A375 (cell line): ENCODE data around the gene TSR1. TPM values are rescaled to one million over a fixed set of nuclear protein-coding genes. Genes with fewer than 3 reads are reported as not detected.

ENCODE experiments used
- small RNA-seq: library from RNA; depleted of rRNA; stranded (forward); fragments of <200 nt; gene quantifications from one replicate; pipeline ENCODE3, GENCODE V24; 2014
- total RNA-seq: library from RNA; depleted of rRNA; stranded (reverse); fragments of >200 nt; shearing (Covaris generic); gene quantifications from 2 replicates; pipeline ENCODE4 v1.2.3, GENCODE V29; 2014; rRNA removed

Gene TSR1
- total RNA-seq, result 155 and 176 TPM in 2 replicates

GRCh38 chr17:2336215-2336851 lies at the start of gene TSR1:
TSR1 (minus strand) TSS chr17:2336457; CDS start chr17:2336427, 30 bp downstream.

GRCh38 chr17:2336852-2337543 lies 741 bp upstream of the TSR1 start, which contains the start of gene SGSM2:
SGSM2 (plus strand) TSS chr17:2337501; CDS start chr17:2337689, 188 bp downstream.

GRCh38 chr17:2303204-2304188 lies 32.8 kb downstream of the TSR1 start, which contains the start of the genes SMG6 and SRR:
SMG6 (minus strand) TSS chr17:2303785; CDS start chr17:2303720, 65 bp downstream.
SRR (plus strand) TSS chr17:2303950; CDS start chr17:2315561, 11,611 bp downstream.

Small RNA genes within 50 kb of the gene (small RNA-seq; reads per million reads assigned to genes)
- gene AC006435.3, result not detected
- gene SNORD91A, result 522 reads per million, percentile 98 among the genes with 10 or more reads in this experiment
- gene SNORD91B, result 246 reads per million, percentile 97 among the genes with 10 or more reads in this experiment

Other genes with a start within 250 kb of the TSR1 start
- gene SMG6, start 32.7 kb downstream of the TSR1 start, total RNA-seq, result 13.7 and 15.7 TPM in 2 replicates
- gene SRR, start 32.5 kb downstream of the TSR1 start, total RNA-seq, result 2.0 and 5.7 TPM in 2 replicates
- gene SGSM2, start 1.0 kb upstream of the TSR1 start, total RNA-seq, result 37.5 and 50.3 TPM in 2 replicates
- gene MNT, start 64.6 kb upstream of the TSR1 start, total RNA-seq, result 21.7 and 27.1 TPM in 2 replicates
- gene METTL16, start 175.4 kb upstream of the TSR1 start, total RNA-seq, result 17.3 and 19.5 TPM in 2 replicates